Stomach (tissue), 4 donors: ENCODE measurements around the gene DNTT.

Experiments
- CTCF ChIP-seq, 7 experiments: fragments of 450-650 bp in 4 of 7; fragments of 200-600 bp in 3 of 7; sonication (generic) in 3 of 7; IDR thresholded peaks; one replicate each; pipeline ENCODE4 v1.5.1; 2016 to 2019; ENCODE audit warnings: antibody characterized with exemption in 7 of 7, control low read depth in 2 of 7, mild to moderate bottlenecking in 1 of 7
- EP300 ChIP-seq: sonication (generic); formaldehyde crosslinking; IDR thresholded peaks from one replicate; pipeline ENCODE4 v1.6.1; 2017; ENCODE audit warnings: antibody characterized with exemption
- POLR2A ChIP-seq, 4 donors: fragments of 450-650 bp; IDR thresholded peaks; one replicate each; pipeline ENCODE4 v1.6.1; 2016; ENCODE audit warnings: antibody characterized with exemption in 4 of 4, control low read depth in 2 of 4, mild to moderate bottlenecking in 1 of 4, moderate library complexity in 1 of 4

DNA sequence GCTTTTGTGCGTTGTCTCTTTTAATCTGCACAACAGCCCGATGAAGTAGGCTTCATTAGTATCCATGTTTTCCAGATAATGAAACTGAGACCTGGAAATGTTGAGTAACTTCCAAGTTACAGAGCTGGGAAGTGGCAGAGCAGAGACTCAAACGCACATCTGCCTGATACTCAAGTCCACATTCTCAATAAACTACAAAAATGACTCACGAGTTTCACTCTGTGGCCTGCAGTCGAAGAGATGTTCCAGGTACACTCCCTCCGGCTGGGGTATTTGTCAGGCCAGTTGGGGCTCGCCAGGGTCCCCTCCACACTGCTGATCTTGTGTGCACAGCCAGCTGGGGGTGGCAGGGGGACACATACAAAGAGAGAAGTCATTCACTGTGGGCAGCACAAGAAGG, 72.2 kb downstream of the DNTT start:
- no peak for TF ChIP-seq EP300
- TF ChIP-seq CTCF (IDR thresholded peaks at IDR 0.05): no peak
- TF ChIP-seq POLR2A (IDR thresholded peaks at IDR 0.05): no peak
